Activated T-cell treated with anti-CD3 and anti-CD28 coated beads for 1 hour (primary cell): ENCODE data around the gene RENBP.
A peak's percentile ranks its signal among the peaks of the same experiment; 100 is the strongest.

Source experiments
- DNase-seq: peaks from one replicate; pipeline ENCODE4 v3.0.0-alpha.2; 2020; ENCODE audit warnings: low read depth

The RENBP gene

GRCh38 chrX:153919281-153919680 lies 25.2 kb downstream of the RENBP start:
- DNase-seq: no peak

DNA sequence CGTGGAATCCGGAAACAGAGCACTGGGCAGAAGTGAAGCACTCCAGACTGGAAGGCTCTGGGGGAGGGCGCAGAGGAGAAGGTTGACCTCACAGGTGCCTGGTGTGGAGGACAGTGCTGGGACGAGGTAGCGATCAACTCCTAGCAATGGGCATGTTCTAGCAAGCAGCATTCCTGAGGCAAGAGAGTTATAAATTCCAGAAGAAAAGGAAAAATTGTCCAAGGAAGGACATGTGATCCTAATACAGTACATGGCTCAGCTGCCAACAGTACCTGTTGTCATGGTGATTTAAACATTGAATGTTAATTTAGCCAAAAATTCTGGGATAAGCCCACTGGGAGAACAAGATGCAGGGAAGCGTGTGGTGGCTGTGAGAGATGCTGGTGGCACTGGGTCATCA lies 26.6 kb downstream of the RENBP start:
- no peak for DNase-seq

DNA sequence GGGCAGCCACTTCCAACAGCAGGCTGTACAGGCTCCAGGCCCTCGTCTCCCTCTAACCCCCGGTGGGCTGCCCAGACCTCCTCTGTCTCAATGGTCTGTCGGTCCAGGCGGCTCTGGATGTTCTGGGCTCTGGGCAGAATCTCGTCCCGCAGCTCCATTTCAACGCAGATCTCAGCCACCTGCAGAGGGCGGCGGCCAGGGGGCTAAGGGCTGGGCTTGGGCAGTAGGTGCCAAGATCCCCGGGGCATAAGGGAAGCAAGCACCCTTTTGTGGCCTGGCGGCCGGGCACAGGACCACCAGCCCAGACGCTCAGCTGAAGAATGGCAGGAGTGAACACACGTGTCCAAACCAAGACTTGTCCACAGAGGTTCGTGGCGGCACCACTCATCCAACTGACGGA lies 30.7 kb downstream of the RENBP start:
- no peak for DNase-seq

GRCh38 chrX:153913211-153913610 lies 31.2 kb downstream of the RENBP start:
- DNase-seq: no peak

GRCh38 chrX:153911798-153912197 lies 32.6 kb downstream of the RENBP start:
- no peak for DNase-seq

DNA sequence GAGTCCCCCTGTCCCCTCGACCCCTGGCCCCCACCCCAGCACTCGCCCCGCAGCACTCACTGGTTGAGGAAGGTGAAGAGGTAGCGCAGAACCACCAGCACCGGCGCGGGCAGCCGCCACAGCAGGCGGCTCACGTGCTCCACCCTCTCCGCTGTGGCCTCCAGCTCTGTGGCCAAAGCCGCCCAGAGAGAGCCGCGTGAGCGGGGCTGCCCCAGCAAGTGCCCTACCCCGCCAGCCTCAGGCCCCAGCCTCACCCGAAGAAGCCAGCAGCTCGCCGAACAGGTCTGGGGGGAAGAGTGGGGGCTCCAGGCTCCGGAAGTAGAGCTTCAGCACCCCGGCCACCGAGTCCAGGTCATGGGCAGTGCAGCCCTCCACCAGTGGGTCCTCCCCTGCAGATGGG lies 34.0 kb downstream of the RENBP start:
- DNase-seq: no peak

DNA sequence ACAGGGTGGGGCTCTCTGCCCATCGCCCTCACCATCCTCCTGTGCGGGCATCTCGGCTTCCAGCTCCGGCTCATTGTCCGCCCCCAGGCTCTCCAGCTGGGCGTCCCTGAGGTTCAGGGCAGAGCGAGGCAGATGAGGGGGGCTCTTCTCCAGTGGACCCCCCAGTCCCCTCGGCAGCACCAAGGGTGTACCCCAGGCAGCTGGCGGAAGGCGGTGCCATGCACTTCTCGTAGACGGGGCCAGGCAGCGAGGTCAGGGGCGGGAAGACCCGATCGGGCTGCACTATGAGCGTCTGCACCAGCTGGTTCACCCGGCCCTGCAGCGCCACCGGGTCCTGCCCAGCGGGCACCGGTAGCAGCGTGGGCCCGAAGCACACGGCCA lies 34.5 kb downstream of the RENBP start:
- no peak for DNase-seq

DNA sequence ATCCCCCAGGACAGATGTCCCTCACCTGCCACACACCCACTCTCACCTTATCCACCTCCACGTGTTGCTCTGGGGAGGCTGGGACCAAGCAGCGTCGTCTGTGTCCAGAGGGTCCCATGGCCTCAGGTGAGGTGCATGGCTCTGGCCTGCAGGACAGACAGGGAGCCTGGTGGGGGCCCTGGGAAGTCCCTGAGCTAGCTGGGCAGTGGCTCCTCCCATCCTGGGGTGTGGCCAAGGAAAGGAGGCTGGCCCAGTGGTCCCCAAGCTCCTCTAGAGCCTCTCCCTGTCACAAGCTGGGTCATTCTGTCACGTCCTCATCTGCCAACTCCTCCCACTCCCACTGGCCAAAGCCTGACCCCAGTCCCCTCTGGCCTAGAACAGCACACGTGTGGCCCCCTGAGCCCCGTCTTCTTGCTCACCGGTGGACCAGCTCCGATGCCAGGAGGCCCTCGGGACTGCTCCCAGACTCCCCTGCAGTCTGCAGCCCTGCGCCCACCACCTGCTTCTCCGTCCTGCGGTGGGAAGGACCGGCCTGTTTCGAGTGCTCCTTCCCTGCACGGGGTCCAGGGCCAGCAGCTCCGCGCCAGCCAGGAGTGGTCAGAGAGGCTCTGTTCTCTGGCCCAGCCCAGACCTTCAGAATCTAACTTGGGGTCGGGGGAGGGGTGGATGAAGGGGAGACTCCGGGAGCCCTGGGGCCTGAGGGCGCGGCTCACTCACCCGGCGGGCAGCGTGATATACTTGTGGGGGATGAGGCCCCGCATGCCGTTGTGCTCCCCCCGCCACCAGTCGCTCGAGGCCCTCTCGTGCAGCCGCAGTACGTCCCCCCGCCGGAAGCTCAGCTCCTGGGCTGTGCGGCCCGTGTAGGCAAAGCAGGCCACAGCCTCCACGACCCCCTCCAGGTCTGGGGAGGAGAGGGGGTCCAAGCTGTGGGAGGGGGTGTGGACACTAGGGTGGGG lies 35.1 kb downstream of the RENBP start:
- no peak for DNase-seq

GRCh38 chrX:153908219-153908860 lies 36.1 kb downstream of the RENBP start:
- DNase-seq: no peak

GRCh38 chrX:153907456-153907855 lies 37.0 kb downstream of the RENBP start:
- DNase-seq: no peak

DNA sequence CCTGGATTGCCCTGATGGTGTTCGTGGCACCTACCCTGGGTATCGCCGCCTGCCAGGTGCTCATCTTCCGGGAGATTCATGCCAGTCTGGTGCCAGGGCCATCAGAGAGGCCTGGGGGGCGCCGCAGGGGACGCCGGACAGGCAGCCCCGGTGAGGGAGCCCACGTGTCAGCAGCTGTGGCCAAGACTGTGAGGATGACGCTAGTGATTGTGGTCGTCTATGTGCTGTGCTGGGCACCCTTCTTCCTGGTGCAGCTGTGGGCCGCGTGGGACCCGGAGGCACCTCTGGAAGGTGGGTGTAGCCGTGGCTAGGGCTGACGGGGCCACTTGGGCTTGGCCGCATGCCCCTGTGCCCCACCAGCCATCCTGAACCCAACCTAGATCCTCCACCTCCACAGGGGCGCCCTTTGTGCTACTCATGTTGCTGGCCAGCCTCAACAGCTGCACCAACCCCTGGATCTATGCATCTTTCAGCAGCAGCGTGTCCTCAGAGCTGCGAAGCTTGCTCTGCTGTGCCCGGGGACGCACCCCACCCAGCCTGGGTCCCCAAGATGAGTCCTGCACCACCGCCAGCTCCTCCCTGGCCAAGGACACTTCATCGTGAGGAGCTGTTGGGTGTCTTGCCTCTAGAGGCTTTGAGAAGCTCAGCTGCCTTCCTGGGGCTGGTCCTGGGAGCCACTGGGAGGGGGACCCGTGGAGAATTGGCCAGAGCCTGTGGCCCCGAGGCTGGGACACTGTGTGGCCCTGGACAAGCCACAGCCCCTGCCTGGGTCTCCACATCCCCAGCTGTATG lies 38.1 kb downstream of the RENBP start:
- DNase-seq: no peak

- DNase-seq: no peak
Observed at GRCh38 chrX:153905481-153906095, 38.9 kb downstream of the RENBP start.

- no peak for DNase-seq
Observed at GRCh38 chrX:153903991-153904957, 40.2 kb downstream of the RENBP start, which contains the start of gene AVPR2. Gene AVPR2 (plus strand): TSS chrX:153904673. CDS start chrX:153905146, 473 bp downstream.

- no peak for DNase-seq
Observed at GRCh38 chrX:153903238-153903980, 41.0 kb downstream of the RENBP start.

DNA sequence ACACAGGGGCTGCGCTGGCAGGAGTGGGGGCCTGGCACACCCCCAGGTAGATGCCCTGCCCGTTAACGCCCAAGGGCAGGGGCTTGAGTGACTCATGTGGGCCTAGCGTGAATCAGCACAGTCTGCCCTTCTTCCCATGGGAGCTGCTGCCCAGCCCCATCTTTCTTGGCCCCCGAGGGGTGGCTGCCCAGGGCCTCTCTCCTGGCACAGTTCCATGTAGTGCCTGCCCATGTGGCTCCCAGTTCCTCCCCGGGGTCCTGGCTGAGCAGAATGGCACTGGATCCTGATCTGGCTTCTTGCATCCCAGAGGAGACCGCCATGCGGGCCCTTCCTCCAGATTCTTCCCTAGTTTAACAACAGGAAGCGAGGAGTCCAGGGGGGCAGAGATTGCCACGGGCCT lies 42.1 kb downstream of the RENBP start:
- no peak for DNase-seq

GRCh38 chrX:153901753-153902140 lies 42.7 kb downstream of the RENBP start:
- DNase-seq: no peak

DNA sequence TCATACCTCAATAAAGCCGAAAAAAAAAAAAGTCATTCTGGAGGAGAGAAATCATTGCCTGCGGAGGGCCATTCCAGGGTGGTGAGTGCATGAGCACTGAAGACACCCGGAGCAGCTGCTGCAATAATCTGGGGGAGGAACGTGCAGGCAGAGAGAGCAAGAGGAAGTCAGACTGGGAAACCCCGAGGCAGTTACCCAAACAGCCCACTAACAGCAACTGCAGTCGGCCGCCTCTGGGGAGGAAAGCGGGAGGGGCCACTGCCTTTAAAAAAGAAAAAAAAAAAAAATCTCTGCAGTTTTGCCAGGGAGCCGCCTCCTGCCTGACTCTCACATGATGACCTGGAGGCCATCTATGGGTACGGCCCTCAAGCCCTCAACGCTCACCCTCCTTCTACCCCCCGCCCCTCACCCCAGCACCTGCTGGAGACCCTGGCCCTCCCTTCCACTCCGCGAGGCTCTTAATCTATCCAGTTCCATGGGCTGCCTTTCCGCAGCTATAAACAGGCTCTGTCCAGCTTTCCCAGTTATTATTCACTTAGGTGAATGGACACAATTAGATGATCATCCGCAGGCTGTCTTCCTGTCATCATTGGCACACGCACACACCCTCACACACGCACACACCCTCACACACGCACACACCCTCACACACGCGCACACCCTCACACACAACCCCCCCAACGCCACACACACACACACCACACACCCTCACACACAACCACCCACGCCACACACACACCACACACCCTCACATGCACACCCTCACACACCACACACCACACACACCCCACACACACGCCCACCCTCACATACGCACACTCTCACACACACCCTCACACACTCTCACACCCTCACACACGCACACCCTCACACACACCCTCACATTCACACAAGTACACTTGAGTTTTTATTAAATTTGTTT lies 43.4 kb downstream of the RENBP start:
- peak; percentile 42 for DNase-seq

GRCh38 chrX:153897899-153898298 lies 46.5 kb downstream of the RENBP start:
- DNase-seq: no peak

DNA sequence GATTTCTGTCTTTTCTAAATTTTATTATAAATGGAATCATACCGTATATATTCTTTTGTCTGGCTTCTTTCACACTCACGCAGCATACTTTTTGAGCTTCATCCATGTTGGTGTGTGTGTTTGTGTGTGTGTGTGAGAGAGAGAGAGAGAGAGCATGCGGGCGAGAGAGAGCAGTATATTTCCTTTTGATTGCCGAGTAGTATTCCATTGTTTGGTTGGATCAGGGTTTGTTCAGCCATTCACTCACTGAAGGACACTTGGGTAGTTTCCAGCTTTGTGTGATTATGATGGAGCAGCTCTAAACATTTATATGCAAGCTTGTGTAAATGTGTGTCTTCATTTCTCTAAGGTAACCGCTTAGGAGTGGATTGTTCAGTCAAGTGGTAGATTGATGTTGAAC lies 55.3 kb downstream of the RENBP start:
- DNase-seq: no peak
